GM20000 (cell line): ENCODE results near the gene TGM3.

Experiments
- DNase-seq: peaks from one replicate; pipeline ENCODE4 v3.0.0; 2012; ENCODE audit warnings: low spot score
- CTCF ChIP-seq: IDR thresholded peaks from 2 replicates; pipeline ENCODE4 v1.5.1; 2012; ENCODE audit warnings: mild to moderate bottlenecking, control low read depth; ENCODE audit errors: extremely low read depth, missing control alignments

Gene TGM3

GRCh38 chr20:2295886-2296515 is at the start of gene TGM3:
TSS of gene TGM3 (plus strand) at chr20:2296001. CDS start at chr20:2296064, 63 bp downstream.
- no peak for DNase-seq
- no peak for TF ChIP-seq CTCF

- DNase-seq = no peak
- TF ChIP-seq CTCF = no peak
These were observed 49.7 kb upstream of the TGM3 start for GRCh38 chr20:2246069-2246491.

- no peak for TF ChIP-seq CTCF
- DNase-seq = no peak
These were observed 47.0 kb upstream of the TGM3 start for GRCh38 chr20:2248837-2249236.

GRCh38 chr20:2249935-2250334 is 45.9 kb upstream of the TGM3 start:
- no peak for DNase-seq
- TF ChIP-seq CTCF = no peak

- DNase-seq = no peak
- TF ChIP-seq CTCF = no peak
These were observed 43.3 kb upstream of the TGM3 start for GRCh38 chr20:2252419-2252997.

- DNase-seq = no peak
- TF ChIP-seq CTCF = no peak
These were observed 42.5 kb upstream of the TGM3 start for GRCh38 chr20:2253256-2253655.

GRCh38 chr20:2254333-2254732 is 41.5 kb upstream of the TGM3 start:
- DNase-seq = no peak
- no peak for TF ChIP-seq CTCF
